Measurements from ENCODE around the gene SBF2.

- no peak for TF ChIP-seq CTCF (IDR thresholded peaks at IDR 0.05; ENCODE audit: insufficient read depth, low read length, poor library complexity, severe bottlenecking)
- TF ChIP-seq EZH2phosphoT487 (conservative IDR thresholded peaks at IDR 0.05; ENCODE audit: low read length) = no peak
Observed at GRCh38 chr11:9808943-9809342, 485.1 kb downstream of the SBF2 start.

Measured in SU-DHL-6 (cell line).